GM21381 (cell line): ENCODE results near the gene ZNF487.

Source experiments
- ATAC-seq: cut with Tn5 transposase; IDR thresholded peaks from one replicate; pipeline ENCODE4 v1.9.1; 2021; ENCODE audit warnings: mild to moderate bottlenecking, moderate library complexity; ENCODE audit not compliant: unreplicated experiment

ZNF487 gene

DNA sequence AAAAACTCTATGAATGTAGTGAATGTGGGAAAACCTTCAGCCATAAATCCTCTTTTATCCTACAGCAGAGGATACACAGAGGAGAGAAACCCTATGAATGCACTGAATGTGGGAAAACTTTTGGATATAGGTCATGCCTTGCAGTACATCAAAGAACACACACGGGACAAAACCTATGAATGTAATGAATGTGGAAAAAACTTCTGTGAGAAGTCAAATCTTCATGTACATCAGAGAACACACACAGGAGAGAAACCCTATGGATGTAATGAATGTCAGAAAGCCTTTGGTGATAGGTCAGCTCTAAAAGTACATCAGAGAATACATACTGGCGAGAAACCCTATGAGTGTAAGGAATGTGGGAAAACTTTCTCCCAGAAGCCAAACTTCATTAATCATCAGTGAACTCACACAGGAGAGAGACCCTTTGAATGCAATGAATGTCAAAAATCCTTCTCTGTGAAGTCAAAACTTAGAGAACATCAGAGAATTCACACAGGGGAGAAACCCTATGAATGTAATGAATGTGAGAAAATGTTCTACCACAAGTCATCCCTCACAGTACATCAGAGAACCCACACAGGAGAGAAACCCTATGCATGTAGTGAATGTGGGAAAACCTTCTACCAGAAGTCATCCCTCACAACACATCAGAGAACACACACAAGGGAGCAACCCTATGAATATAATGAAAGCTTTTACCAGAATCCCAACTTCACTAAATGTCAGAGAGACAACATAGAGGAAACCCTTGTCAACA, 45.6 kb downstream of the ZNF487 start:
- ATAC-seq = no peak

DNA sequence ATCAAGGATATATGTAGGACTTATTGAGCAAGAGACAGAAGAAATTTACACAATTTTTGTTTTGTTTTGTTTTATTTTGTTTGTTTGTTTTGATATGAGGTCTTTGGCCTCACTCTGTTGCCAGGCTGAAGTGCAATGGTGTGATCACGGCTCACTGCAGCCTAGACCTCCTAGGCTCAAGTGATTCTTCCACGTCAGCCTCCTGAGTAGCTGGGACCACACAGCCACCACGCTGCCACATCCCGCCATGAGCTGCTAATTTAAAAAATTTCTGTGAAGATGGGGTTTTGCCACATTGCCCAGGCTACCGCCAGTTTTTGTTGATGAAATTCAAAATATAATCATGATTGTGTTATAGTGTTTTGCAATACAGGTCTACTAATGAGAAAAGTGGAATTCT, 54.9 kb downstream of the ZNF487 start:
- no peak for ATAC-seq

DNA sequence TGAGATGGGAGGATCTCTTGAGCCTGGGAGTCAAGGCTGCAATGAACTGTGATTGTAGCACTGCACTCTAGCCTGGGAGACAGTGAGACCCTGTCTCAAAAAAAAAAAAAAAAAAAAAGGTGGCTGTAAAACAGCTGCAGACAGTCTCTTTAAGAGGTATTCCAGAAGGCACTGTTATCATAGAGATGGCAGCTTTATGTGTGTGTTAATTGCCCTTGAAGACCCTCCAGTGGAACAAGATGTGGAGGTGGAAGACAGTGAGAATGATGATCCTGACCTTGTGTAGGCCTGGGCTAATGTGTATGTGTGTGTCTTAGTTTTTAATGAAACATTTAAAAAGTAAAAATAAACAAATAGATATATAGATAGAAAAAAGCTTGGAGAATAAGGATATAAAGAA, 66.0 kb downstream of the ZNF487 start:
- ATAC-seq = no peak

DNA sequence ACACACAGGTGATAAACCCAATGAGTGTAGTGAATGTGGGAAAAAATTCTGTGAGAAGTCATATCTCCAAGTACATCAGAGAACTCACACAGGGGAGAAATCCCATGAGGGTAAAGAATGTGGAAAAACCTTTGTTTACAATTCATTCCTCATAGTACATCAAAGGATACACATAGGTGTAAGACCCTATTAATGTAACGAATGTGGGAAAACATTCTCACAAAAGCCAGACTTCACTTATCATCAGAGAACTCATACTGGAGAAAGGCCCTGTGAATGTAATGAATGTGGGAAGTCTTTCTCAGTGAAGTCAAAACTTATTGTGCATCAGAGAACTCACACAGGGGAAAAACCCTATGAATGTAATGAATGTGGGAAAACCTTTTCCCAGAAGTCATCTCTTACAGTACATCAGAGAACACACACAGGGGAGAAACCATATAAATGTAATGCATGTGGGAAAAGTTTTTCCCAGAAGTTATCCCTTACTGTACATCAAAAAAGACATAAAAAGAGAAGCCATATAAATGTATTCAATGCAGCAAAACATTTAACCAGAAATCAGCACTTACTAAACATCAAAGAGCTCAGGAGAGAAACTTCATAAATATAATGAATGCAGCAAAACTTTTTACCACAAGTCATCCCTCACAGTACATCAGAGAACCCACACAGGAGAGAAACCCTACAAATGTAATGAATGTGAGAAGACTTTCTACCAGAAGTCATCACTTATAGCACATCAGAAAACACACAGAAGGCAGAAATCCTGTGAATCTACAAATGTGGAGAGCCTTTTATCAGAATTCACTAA, 87.7 kb downstream of the ZNF487 start:
- no peak for ATAC-seq
